RWPE1 (cell line): Measurements from ENCODE around the gene CNTN4.
"Not testable (repeated sequence)": the region's sequence is repeated elsewhere in the genome, so short reads cannot be mapped to it uniquely, and the experiment has no call there.

ENCODE experiments used
- CTCF ChIA-PET: fragments of 350-600 bp; sonication (Branson Sonifier 250); formaldehyde crosslinking; extraction: SDS; loops from one replicate; lab custom pipeline; 2021; lab: Yijun Ruan, JAX
- POLR2A ChIA-PET: fragments of 400-600 bp; formaldehyde crosslinking; extraction: SDS; loops from one replicate; lab custom pipeline; 2020; ENCODE audit warnings: antibody characterized with exemption; ENCODE audit not compliant: low non-redundant PET; lab: Yijun Ruan, JAX
- DNase-seq: peaks from one replicate; pipeline ENCODE4 v3.0.0; 2012; ENCODE audit warnings: low spot score
- H3K27ac ChIP-seq: fragments of 450-650 bp; 2 replicates; pipeline ENCODE4 v1.5.1; 2017
- CTCF ChIP-seq: fragments of 450-650 bp; conservative IDR thresholded peaks from 2 replicates; pipeline ENCODE4 v1.5.1; 2017; ENCODE audit warnings: low read depth, mild to moderate bottlenecking

Gene CNTN4

GRCh38 chr3:2513986-2514385 is 415.3 kb downstream of the CNTN4 start:
- H3K27ac ChIP-seq: no peak overlapping the region
- POLR2A ChIA-PET: no interaction called here
- CTCF ChIA-PET: no interaction called here

GRCh38 chr3:2516762-2517441 is 418.2 kb downstream of the CNTN4 start:
- no peak for DNase-seq
- H3K27ac ChIP-seq: no peak overlapping the region
- ChIA-PET CTCF (no interaction called here), POLR2A (no interaction called here)
- no peak for TF ChIP-seq CTCF

More at GRCh38 chr3:2513986-2514385, 415.3 kb downstream of the CNTN4 start:
- no peak for DNase-seq
- TF ChIP-seq CTCF: no peak

GRCh38 chr3:2517500-2518172 is 419.0 kb downstream of the CNTN4 start:
- POLR2A ChIA-PET: no interaction called here
- H3K27ac ChIP-seq: no peak overlapping the region
- TF ChIP-seq CTCF: no peak
- no peak for DNase-seq
- CTCF ChIA-PET: no interaction called here

GRCh38 chr3:2523281-2523836 is 424.7 kb downstream of the CNTN4 start:
- POLR2A ChIA-PET: no interaction called here
- CTCF ChIA-PET: no interaction called here
- no peak for TF ChIP-seq CTCF
- no peak overlapping the region for H3K27ac ChIP-seq
- DNase-seq: no peak

- DNase-seq: no peak
- TF ChIP-seq CTCF: no peak
- H3K27ac ChIP-seq: no peak overlapping the region
- ChIA-PET CTCF (no interaction called here), POLR2A (no interaction called here)
Observed at GRCh38 chr3:2525968-2526367, 427.3 kb downstream of the CNTN4 start.

- CTCF ChIA-PET: interaction anchor here (0.6 kb wide), 1 partner anchor 19 kb away, joined by 3 read pairs; no protein-coding TSS in a partner anchor
- DNase-seq: no peak
- POLR2A ChIA-PET: no interaction called here
- no peak for TF ChIP-seq CTCF
- H3K27ac ChIP-seq: no peak overlapping the region
Observed at GRCh38 chr3:2526926-2527325, 428.3 kb downstream of the CNTN4 start.

GRCh38 chr3:2527328-2527727 is 428.7 kb downstream of the CNTN4 start:
- CTCF ChIA-PET: interaction anchor here (0.6 kb wide), 1 partner anchor 18 kb away, joined by 3 read pairs; no protein-coding TSS in a partner anchor
- POLR2A ChIA-PET, H3K27ac ChIP-seq, DNase-seq: not testable (repeated sequence)

- POLR2A ChIA-PET, DNase-seq, CTCF ChIA-PET, H3K27ac ChIP-seq: not testable (repeated sequence)
Observed at GRCh38 chr3:2534767-2535166, 436.1 kb downstream of the CNTN4 start.
